Stimulated activated CD8-positive, alpha-beta memory T cell treated with anti-CD3 and anti-CD28 coated beads, Interleukin-7, amount 100 ng/mL, for 24 hours (primary cell): Measurements from ENCODE around the gene NRP1.

Source experiments
- DNase-seq: peaks from one replicate; pipeline ENCODE4 v3.0.0-alpha.2; 2020; ENCODE audit warnings: low read depth

The NRP1 gene

DNA sequence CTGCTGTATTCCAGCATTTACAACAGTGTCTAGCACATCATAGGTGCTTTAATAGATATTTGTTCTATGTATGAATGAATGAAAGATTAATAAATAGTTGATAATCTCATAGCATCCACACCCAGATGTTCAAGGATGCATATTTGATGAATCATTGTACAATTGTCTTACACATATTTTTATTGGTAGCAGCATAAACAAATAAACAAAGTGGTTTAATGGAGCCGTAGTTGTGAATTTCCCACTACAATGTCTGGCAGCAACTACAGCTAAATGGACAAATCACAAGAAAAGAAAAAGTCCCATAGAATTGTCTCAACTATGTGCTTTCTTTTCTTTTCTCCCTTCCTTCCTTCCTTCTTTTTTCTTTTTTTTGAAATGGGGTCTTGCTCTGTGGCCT lies 150.8 kb downstream of the NRP1 start:
- no peak for DNase-seq

- DNase-seq = no peak
These were observed 153.5 kb downstream of the NRP1 start for GRCh38 chr10:33180921-33181320.

GRCh38 chr10:33180390-33180789 lies 154.1 kb downstream of the NRP1 start:
- DNase-seq = no peak

DNA sequence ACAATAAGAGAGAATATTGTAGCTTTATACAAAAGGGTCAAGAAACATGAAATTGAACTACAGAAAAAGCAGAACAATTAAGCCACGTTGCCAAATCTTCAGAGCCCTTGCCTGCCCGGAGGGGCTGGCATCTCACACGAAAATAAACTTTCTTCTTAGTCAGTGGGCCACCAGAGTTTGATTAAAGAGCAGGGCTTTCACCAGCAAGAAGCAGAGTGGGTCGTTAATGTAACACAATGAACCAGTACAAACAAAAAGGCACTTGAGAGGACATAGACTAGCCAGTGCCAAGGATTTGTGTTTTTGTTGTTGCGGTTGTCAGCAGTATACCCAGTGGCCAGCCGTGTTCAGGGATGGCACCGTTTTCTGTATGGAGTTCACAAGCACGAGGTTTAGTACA lies 155.4 kb downstream of the NRP1 start:
- DNase-seq = no peak

- DNase-seq = no peak
These were observed 156.3 kb downstream of the NRP1 start for GRCh38 chr10:33178026-33178755.

DNA sequence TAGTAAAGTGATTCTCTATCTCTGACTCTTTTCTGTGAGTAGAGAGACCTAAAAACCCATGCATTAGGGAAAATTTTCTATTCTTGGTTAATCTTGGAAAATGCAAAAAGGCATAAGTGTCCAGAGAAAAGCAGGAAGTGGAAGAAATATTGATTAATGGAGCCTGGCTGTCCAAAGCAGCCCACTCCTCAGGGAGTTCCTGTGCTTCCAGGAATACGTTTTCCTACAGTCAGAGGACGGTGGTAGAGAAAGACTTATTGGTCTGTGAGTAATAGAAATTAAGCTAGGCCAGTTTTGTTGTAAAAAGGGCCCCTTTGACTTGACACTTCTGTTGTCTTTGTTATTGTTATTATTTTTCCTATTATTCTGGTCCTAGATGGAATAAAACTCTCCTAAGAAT lies 157.8 kb downstream of the NRP1 start:
- no peak for DNase-seq

DNA sequence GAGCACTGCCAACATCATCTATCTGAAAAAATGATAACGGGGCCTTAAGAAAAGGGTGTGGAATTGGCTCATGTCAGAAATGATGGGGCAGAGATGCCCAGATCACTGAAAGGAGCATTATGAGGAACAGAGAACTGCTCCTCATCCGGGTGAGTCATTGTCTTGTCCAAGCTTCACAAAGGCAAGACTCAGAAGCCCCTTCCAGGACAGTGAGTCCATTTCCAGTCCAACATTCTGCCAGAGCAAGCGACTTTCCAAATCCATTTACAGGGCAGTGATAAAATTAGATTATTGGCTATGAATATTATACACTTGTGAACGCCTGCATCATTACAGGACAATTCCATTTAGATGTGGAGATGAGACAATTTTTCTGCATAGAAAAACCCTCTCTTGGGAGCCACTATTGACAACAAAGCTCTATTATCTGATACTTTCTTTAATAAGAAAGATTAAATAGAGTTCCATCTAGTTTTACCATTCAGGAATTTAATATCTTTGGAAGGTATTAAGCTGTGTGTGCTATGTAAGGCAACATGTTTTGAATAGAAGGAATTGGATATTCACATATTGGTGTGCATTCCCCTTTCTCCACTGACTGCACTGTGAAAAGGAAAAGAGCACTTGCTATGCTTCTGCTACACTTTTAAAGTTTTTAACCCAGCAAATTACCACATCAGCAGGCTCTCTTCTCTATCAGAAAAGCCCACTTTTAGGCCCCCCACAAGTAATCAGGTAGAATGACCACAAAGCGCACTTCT lies 159.6 kb downstream of the NRP1 start:
- DNase-seq = no peak

- DNase-seq = no peak
These were observed 168.6 kb downstream of the NRP1 start for GRCh38 chr10:33165911-33166310.

DNA sequence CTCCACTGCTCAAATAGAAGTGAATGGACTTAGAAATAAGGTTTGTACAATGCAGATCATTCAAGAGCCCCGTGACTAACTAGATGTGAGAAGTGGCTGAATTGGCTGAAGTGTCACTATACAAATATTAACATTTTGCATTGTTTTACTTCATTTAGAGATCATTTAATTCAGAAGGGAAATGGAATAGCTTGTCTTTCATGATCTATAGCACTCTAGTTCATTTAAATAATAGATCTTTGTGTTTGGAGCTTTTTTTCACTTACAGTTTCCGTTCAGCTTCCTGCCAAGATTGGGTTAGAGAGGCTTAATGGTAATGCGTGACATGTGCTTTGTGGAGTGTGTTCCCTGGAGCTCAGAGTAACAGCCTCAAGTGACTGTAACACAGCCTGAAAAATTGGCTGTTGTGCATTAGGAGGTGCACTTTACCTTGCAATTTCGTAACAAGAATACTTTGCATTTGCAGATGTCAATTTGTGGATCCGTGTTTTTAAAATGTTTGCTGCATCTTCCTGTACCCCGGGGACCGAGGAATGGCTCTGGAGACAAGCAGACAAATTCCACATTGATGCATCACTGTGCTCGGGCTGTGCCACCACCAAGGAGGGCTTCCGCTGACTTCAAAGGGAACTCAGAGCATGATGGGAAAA lies 170.3 kb downstream of the NRP1 start:
- DNase-seq = no peak

DNA sequence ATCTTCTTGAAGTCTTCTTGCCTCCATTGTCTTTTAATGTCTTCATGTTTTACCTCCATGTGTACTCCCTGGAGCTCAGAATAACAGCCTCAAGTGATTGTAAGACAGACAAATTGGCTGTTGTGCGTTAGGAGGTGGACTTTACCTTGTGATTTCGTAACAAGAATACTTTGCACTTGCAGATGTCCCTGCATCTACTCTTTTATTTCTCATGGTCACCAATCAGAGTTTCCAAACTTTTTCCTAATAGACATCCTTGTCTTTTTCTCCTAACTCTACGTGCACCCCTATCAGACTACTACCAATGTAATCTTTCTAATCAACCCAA lies 172.3 kb downstream of the NRP1 start:
- no peak for DNase-seq

DNA sequence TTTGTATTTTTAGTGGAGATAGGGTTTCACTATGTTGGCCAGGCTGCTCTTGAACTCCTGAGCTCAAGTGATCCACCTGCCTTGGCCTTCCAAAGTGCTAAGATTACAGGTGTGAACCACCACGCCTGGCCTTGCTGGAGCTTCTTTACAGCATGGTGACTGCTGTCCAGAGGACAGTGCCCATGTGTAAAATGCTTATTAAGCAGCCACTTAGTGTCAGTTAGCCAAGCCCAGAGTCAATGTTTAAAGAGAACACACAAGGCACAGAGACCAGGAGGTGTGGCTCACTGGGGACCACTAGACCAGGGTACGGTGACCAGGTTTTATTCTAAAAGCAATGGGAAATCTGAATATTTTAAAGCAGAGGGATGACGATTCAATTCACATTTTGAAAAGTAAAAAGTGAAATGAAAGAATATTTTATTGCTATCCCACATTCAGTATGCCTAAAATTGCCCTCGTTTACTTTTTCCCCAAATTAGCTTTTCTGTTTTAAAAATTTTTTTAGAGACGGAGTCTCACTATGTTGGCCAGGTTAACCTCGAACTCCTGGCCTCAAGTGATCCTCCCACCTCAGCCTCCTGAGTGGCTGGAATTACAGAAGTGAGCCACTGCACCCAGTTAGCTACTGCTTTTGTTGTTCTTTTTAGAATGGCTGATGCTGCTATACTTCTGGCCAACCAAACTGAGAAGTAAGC lies 172.8 kb downstream of the NRP1 start:
- no peak for DNase-seq

- DNase-seq = no peak
These were observed 174.3 kb downstream of the NRP1 start for GRCh38 chr10:33160151-33160550.

DNA sequence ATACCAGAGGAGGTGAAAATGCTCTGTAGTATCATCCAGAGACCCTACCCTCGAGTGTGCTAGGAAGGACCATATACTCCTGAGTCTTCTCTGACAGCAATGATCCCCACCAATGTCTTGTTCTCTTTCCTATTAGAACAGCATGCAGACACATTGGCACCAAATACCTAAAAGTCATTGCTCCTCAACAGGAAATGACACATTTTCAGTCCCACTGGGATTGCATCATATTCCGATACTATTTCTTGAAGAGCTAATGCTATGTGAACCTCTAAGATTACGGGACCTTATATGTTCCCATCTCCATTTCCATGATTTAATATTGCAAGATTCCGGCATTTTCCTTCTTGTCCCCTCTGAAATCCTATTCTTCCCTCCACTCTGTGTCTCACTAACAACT lies 177.4 kb downstream of the NRP1 start:
- no peak for DNase-seq

DNA sequence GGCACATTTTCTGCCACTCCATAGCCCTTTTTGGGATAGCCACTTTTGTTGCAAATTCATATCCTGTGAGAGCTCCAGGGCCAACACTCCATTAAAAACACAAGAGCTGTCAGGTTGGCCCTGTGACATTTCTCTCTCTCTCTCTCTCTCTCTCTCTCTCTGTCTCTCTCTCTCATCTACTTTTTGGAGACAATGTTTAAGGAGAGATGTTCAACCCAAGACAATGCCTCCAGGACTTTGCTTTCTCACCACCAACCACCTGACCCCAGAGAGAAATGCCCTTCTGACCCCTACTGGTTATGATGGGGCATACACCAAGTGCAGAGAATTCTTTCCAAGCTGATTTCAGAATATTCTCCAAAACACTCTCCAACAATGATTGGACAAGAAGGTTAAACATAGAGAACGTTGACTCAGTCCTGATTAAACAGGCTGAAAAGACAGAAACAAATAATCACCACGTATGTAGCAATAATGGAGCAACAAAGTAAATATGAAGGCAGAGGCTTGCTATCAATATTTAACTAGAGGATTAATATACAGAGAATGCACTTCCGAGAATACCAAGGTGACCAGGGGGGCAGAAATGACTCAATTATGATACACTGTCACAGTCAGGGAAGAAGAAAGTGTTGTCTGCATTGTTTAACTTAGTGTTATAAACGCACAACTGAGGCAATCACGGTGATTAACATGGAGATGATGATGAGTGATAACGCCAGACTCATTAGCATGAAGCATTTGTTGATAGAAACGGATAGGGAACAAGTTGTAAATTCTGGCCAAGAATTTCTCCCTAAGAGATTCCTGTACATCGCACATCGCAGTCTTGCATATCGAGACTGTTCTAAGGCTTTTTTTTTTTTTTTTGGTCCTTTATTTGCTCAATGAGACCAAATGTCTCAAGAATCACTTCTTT lies 178.5 kb downstream of the NRP1 start:
- DNase-seq = no peak

DNA sequence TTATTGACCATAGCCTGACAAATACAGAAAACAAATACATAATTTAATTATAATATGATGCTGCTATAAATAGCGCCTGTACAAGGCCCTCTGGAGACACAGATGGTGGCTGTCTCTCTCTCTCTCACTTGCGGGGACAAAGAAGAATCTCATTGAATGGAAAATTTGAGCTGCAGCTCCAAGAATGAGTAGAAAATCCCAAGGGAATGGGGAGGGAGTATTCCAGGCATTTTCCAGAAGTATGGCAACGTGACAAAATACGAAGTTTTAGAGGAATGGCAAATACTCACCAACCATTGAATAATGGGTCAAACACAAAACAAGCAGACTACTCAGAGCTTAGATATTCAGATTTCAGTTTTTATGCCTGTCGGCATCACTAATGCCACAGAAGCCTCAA lies 179.9 kb downstream of the NRP1 start:
- DNase-seq = no peak

DNA sequence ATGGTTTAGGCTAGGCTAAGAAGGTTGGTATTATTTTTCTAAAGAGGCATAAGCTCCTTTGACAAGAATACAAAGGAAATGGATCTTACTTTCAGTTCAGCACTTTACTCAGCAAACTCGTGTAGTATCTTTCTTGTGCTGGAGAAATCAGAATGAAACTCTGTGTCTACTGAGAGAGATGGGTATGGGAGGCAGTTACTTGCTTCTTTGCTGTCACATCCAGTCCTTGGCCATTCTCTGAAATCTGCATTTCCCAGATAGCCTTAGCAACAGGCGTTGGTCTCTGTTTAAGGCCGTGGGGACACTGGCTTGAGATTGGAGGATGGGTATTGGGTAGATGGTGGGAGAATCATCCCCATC lies 180.5 kb downstream of the NRP1 start:
- DNase-seq = no peak

DNA sequence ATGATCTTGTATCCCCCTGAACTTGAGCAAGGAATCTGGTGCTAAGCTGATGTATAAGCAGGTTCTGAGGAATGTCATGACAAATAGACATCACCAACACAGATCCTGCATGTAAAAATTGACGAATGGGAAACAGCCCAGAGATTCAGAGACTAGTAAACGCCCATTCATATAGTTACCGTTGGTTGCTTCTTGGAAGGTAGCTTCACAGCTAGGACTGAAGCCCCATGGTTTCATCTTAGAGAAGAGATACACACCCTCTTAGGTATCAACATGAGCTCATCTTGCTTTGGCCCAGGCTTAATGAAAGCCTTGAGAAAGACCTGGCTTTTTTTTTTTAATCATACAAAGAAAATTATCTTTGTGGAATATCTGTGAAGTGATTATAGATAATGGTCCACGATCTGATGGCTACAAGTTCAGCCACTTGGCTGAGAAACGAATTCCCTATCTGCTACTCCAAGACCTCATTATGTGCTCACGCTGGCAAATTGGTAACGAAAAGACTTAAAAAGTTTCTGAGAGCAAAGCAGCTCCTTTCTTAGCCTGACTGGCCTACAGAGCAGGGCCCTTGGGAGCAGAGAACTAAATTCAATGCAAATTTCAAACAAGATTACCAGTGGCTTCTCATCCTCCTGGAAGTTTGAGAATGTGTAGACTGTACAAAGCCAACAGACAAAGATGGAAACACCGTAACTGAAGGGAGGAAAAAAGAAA lies 181.1 kb downstream of the NRP1 start:
- no peak for DNase-seq

DNA sequence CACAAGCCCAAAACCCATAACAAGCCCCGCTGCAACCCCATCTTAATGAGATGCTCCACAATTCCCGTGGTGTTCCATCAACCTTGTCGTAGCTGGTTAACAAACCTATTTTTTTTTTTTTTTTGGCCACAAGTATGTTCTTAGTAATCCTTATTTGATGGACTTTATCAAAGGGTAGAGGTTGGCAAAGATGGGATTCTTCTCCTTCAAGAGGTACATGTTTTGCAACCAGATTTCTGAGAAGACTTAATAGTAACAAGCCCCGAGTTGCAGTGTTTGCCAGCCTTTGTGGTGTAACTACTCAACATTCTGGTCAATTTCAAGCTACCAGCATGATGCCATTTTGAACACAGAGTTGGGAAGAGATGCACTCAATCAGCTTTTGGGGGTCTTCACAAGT lies 181.7 kb downstream of the NRP1 start:
- DNase-seq = no peak

- DNase-seq = no peak
These were observed 182.3 kb downstream of the NRP1 start for GRCh38 chr10:33152146-33152545.

- DNase-seq = no peak
These were observed 183.1 kb downstream of the NRP1 start for GRCh38 chr10:33151344-33151864.

GRCh38 chr10:33150889-33151288 lies 183.6 kb downstream of the NRP1 start:
- DNase-seq = no peak
